Islet precursor cell (in vitro differentiated cells): ENCODE data around the gene MUS81.
A peak's percentile ranks its signal among the peaks of the same experiment; 100 is the strongest.

ENCODE experiments used
- DNase-seq: peaks from one replicate; pipeline ENCODE4 v3.0.0-alpha.2; 2018

Gene MUS81

GRCh38 chr11:65861165-65861505 lies 902 bp downstream of the MUS81 start:
- no peak for DNase-seq

- DNase-seq = no peak
Observed at GRCh38 chr11:65861533-65862183, 1.4 kb downstream of the MUS81 start.

- no peak for DNase-seq
Observed at GRCh38 chr11:65862191-65862735, 2.0 kb downstream of the MUS81 start.

GRCh38 chr11:65862941-65863888 lies 3.0 kb downstream of the MUS81 start:
- no peak for DNase-seq

- DNase-seq = no peak
Observed at GRCh38 chr11:65863889-65864705, 3.9 kb downstream of the MUS81 start.

- DNase-seq = no peak
Observed at GRCh38 chr11:65864706-65865471, 4.7 kb downstream of the MUS81 start.

GRCh38 chr11:65865550-65866172 lies 5.4 kb downstream of the MUS81 start:
- no peak for DNase-seq

GRCh38 chr11:65866509-65867283 lies 6.5 kb downstream of the MUS81 start:
- DNase-seq = no peak

- peak; percentile 62 for DNase-seq
Observed at GRCh38 chr11:65867284-65868071, 7.2 kb downstream of the MUS81 start.

GRCh38 chr11:65868076-65868667 lies 7.9 kb downstream of the MUS81 start:
- DNase-seq = no peak

GRCh38 chr11:65868907-65869306 lies 8.7 kb downstream of the MUS81 start:
- no peak for DNase-seq

GRCh38 chr11:65869643-65870306 lies 9.5 kb downstream of the MUS81 start:
- no peak for DNase-seq

GRCh38 chr11:65870307-65870658 lies 10.1 kb downstream of the MUS81 start:
- DNase-seq = no peak

GRCh38 chr11:65870706-65871681 lies 10.8 kb downstream of the MUS81 start:
- no peak for DNase-seq

- peak; percentile 78 for DNase-seq
Observed at GRCh38 chr11:65871811-65872548, 11.7 kb downstream of the MUS81 start.

GRCh38 chr11:65872586-65873317 lies 12.5 kb downstream of the MUS81 start, which contains the start of gene EFEMP2:
TSS of gene EFEMP2 (minus strand) at chr11:65872800. CDS start at chr11:65872354, 446 bp downstream.
- DNase-seq = no peak
